Measurements from ENCODE around the gene WDR48. TPM values are rescaled to one million over a fixed set of nuclear protein-coding genes. Genes with fewer than 3 reads are reported as not detected.

Gene WDR48
- total and polyA plus RNA-seq, 9 of the 15 experiments (the other 6 are each of a cell fraction or from before 2014, with no cell fraction given) = 26.6 to 70.6 (median 48.0) TPM

DNA sequence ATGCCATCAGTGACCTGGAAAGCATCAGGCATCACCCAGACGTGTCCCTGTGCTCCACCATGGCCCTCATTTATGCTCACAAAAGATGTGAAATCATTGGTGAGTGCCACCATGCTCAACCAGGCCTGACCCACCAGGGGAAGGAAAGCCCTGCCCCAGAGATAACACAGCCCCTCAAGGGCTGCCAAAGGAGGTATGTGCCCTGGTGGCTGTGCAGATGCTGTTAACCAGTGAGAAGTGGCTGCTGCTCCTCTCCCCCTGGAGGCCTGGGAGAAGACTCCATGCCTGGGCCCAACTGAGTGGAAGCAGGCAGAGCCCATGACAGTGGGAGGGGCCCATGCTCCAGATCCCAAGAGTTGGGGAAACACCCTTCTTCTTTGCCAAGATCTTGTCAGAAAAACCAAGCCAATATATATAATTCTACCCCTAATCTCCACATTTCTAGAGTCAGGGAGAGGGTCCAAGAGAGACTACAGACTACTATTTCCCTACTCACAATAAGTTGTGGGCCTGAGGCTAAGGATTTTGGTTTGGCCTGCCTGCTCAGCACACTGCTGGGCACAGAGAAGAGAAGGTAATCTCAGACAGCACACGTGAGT is 58.3 kb downstream of the WDR48 start (continued):
- peak; percentile 94 for TF ChIP-seq PRDM10 (IDR thresholded peaks at IDR 0.05; ENCODE audit: partially characterized antibody)

DNA sequence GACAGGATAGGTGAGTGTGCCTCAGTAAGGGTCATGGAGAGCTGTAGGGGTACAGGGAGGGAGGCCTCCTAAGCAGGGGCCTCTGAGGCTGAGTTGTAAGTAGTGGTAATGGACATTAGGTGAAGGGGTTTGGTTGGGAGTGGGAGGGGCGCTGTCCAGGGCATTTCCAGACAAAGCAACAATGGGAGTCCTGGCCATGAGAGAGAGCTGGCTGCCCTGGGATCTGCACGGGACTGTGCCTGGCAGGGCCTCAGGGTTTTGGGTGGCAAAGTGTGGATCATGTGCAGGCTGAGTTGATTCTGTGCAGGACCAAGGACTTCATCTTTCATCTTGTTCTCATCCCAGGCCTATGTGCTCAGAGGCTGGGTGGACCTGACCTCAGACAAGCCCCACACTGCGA is 60.3 kb downstream of the WDR48 start:
- in situ Hi-C loops (cut with MboI) (no loop called here), intact Hi-C loops (cut with micrococcal nuclease) (no loop called here)
- Histone ChIP-seq H3K4me1 (replicated peaks in 1 of 2; ENCODE audit: control insufficient read depth in 2 of 2, insufficient read depth in 2 of 2, low read length in 2 of 2) (peaks cover 6 to 12% of the 10 kb centered on the region in 2 experiments; a peak in 3 of 5 replicates), H3K9me3 (replicated peaks; ENCODE audit: control insufficient read depth, insufficient read depth, low read depth, low read length) (no peaks in the 10 kb centered on the region), H3K27ac (ENCODE audit: extremely low read depth, low read depth, low read length) (no peak overlapping the region), H3K27me3 (ENCODE audit: control insufficient read depth in 2 of 2, insufficient read depth in 2 of 2, low read length in 2 of 2) (no peaks in the 10 kb centered on the region), H3K36me3 (ENCODE audit: control insufficient read depth, insufficient read depth, low read length) (no peaks in the 10 kb centered on the region), H3K79me2 (ENCODE audit: control insufficient read depth, insufficient read depth, low read length) (peaks cover 5% of the 10 kb centered on the region; the same call in 2 of the 3 replicates), H4K20me1 (replicated peaks; ENCODE audit: control insufficient read depth, insufficient read depth, low read length) (no peaks in the 10 kb centered on the region), H2AFZ (ENCODE audit: low read depth, low read length) (no peak overlapping the region), H3K4me3 (no peak overlapping the region), H3K9ac (ENCODE audit: insufficient read depth in 1 of 2, low read depth in 2 of 2, low read length in 2 of 2) (peak overlapping the region in 1 of 2 experiments; percentile 23; a peak in 1 of 4 replicates), H3K4me2 (ENCODE audit: insufficient read depth, low read length) (no peak overlapping the region), H3K9me1 (ENCODE audit: control insufficient read depth, insufficient read depth, low read length) (no peaks in the 10 kb centered on the region)
- FAIRE-seq (no peak), DNase-seq (ENCODE audit: extremely low read depth in 1 of 4, low spot score in 3 of 4) (no peak), ATAC-seq (no peak)
- ChIA-PET CTCF (ENCODE audit: low intra/inter-chr PET ratio) (no interaction called here), POLR2A (interaction anchor here (0.6 to 0.8 kb wide), 2 partner anchors 14 to 36 kb away, joined by 3 to 4 read pairs; no protein-coding TSS in a partner anchor)
- no TSS peak for BruUV-seq (replicated peaks)
- WGBS (ENCODE audit: insufficient coverage, low coverage, missing lambda C conversion rate) = 44% methylated on average over 3 of the region's 3 CpGs
- no peak for TF ChIP-seq EWSR1 (IDR thresholded peaks at IDR 0.05; ENCODE audit: borderline replicate concordance, low read depth, partially characterized antibody)
- TF ChIP-seq THRB (CRISPR knock-in tag; conservative IDR thresholded peaks at IDR 0.05) = no peak
- TF ChIP-seq, protein P1, sequence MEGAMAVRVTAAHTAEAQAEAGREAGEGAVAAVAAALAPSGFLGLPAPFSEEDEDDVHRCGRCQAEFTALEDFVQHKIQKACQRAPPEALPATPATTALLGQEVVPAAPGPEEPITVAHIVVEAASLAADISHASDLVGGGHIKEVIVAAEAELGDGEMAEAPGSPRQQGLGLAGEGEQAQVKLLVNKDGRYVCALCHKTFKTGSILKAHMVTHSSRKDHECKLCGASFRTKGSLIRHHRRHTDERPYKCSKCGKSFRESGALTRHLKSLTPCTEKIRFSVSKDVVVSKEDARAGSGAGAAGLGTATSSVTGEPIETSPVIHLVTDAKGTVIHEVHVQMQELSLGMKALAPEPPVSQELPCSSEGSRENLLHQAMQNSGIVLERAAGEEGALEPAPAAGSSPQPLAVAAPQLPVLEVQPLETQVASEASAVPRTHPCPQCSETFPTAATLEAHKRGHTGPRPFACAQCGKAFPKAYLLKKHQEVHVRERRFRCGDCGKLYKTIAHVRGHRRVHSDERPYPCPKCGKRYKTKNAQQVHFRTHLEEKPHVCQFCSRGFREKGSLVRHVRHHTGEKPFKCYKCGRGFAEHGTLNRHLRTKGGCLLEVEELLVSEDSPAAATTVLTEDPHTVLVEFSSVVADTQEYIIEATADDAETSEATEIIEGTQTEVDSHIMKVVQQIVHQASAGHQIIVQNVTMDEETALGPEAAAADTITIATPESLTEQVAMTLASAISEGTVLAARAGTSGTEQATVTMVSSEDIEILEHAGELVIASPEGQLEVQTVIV (CRISPR knock-in tag; IDR thresholded peaks at IDR 0.05; ENCODE audit: borderline replicate concordance) = no peak
- TF ChIP-seq, protein P2, sequence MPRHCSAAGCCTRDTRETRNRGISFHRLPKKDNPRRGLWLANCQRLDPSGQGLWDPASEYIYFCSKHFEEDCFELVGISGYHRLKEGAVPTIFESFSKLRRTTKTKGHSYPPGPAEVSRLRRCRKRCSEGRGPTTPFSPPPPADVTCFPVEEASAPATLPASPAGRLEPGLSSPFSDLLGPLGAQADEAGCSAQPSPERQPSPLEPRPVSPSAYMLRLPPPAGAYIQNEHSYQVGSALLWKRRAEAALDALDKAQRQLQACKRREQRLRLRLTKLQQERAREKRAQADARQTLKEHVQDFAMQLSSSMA (CRISPR knock-in tag; IDR thresholded peaks at IDR 0.05) = no peak
- TF ChIP-seq HDAC1 (IDR thresholded peaks at IDR 0.05) = no peak
- TF ChIP-seq ZNF143 (CRISPR knock-in tag; IDR thresholded peaks at IDR 0.05) = no peak
- TF ChIP-seq C11orf30 (IDR thresholded peaks at IDR 0.05; ENCODE audit: low read depth) = no peak
